ENCODE measurements around the gene INVS.
"Not testable (repeated sequence)": the region's sequence is repeated elsewhere in the genome, so short reads cannot be mapped to it uniquely, and the experiment has no call there.

The INVS gene

DNA sequence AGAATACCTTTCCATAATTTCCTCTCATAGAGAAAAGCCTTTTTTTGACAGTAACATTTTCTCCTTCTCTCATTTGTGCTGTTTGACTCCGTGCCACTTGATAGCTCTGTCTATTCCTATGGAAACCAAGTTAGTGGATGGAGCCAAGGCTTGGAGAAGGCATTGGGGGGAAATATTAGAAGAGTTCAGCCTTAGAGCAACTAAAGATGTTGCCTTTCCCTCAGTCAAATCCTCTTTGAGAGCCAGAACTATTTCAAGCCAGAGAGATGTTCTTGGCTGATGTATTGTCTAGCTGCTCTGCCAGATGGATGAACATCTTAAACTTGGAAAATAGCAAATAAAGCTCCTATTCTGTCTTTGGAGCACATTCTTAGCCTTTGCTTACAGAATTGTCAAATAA lies 112.4 kb downstream of the INVS start:
- DNase-seq = no peak

DNA sequence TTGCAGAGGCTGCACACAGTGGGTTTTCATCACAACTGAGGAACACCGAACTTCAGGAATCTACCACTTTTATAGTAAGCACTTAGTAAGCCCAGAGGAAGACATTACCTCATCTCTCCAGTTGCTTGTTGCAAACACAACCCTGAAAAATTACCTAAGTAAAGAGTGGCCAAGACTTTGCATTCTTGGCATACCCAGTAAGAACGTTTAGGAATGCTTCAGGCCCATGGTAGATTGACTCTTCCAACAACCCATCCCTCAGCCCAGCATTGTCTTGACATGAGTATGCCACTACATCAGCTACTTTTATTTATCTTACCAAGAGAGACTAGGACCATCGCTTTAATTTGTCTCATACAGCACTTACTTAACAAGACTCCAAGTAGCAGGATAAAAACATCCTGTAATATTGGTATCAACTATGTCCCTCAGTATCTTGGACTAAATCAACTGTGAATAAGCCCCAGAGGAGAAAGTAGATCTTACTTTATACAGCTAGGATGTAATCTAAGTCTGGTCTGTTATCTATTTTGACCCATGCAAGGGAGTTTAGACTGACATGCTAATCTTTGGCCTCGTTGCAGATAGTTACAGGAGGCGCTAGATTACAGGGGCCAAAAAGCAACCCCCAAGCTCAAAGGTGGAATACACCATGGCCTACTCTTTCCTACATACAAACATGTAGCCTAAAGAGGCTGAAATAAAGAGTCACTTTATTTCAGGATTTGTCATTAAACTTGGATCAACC lies 114.9 kb downstream of the INVS start:
- no peak for DNase-seq

DNA sequence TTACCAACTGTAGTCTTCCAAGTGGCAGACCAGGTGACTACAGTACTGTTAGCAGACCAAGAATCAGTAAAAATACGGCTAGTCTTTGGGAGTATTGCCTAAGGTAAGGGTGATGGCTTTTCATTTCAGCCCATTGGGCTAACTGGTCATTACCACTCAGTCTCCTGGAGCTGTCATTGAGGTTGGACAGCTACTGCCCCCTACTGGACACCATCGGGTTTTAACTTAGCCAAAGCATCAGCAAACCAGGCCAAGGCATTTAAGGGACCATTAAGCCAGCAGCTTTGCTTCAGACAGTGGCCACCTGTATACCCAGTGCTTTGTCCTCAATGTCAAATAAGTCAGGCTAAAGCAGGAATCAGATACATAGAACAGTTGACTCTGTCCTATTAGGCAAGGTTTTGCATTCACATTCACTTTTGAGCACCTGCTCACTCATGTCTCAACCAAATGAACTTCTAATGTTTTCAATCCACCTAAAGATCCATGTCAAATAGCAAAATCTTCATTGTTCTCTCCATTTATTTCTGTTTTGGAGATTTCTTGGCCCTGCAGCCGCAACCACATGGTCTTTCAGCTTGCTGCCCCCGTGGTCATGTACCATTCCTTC lies 117.2 kb downstream of the INVS start:
- peak; percentile 8 for DNase-seq

DNA sequence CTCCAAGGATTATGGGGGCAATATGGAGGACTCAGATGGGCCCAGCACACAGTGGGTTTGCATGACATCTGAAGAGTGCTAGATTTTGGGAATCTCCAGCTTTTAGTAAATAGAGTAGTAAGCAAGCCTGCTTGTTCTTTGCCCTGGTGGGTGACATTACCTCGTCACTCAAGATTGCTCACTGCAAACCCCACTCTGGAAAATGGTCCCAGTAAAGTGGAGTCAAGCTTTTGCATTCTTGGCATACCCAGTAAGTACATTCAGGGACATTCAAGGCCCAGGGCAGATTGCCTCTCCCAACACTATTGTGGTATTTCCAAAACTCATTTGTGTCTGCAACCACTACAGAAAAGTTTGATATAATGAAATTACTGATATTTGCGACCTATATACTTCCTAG lies 118.5 kb downstream of the INVS start:
- DNase-seq = no peak

DNA sequence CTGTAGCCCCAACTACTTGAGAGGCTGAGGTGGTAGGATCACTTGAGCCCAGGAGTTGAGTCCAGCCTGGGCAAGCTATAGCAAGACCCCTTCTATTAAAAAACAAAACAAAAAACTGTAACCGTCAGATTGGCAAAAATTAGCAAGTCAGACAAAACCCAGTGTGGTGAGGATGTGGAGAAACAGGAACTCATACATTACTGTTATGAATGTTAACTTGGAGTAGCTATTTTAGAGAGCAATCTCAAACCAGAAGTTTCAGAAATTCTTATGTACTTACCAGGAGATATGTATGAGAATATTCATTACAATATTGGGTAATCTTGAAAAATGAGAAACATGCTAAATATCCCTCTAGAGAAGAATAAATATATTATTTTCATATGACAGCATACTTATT lies 120.3 kb downstream of the INVS start:
- DNase-seq = no peak

DNA sequence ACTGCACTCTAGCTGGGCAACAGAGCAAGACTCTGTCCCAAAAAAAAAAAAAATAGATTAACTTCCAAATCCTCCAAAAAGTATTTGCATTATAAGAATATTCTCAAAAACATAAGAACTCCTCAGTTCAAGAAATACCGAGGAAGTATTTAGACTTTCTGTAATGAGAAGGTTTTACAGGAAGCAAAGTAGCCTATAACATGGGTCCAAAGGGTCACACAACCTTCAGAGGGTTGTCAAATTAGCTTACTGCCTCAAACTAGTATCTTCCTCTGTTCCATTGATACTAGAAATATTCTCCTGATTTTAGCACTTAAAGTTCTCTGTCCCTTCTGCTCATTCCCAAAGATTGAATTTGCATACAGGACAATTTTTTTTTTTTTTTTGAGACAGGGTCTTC lies 121.9 kb downstream of the INVS start:
- no peak for DNase-seq

DNA sequence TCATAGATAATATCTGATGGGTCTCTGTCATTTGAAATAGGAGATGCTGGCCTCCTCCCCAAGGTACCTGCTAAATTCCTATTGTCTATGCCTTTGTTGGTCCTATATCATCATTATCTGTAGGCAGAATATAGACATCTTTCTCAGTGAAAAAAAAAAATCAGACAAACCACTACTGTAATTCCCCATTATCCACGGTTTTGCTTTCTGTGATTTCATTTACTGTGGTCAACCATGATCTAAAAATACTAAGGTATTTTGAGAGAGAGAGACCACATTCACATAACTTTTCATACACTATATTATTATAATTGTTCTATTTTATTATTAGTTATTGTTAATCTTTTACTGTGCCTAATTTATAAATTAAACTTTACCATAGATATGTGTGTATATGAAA lies 122.5 kb downstream of the INVS start:
- DNase-seq = no peak

DNA sequence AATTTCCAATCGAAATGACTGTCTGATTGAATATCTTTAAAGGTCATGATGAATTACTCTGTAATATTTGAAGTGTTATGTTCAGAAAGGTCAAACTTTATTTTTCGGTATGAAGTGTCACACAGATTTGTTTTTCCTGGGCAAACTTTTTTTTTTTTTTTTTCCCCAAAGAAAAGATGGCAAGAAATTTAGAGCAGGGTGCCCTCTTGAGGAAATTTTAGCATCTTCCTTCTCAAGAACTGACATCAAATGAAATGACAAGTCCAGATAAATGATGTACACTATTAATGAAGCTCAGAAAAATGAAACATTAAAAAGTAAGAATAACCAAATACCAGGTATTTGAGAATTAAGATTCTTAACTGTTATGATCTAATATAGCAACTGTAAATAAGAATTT lies 123.6 kb downstream of the INVS start:
- DNase-seq = peak; percentile 3

DNA sequence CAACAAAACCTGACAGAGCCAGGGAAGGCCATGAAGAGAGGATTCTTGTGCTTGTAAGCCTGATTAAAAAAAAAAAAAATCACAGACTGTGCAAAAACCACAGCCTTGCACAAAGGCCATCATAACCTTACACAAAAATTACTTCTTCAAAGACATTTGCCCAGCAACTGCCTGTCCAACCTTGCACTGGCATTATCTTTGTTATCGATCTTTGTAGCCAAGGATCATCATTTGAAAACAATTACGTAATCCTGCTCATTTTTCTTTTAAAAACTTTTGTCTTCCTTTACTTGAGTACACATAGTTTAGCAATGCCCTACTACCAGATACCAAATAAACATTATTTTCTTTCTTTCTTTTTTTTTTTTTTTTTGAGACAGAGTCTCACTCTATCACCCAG lies 128.6 kb downstream of the INVS start:
- no peak for DNase-seq

DNA sequence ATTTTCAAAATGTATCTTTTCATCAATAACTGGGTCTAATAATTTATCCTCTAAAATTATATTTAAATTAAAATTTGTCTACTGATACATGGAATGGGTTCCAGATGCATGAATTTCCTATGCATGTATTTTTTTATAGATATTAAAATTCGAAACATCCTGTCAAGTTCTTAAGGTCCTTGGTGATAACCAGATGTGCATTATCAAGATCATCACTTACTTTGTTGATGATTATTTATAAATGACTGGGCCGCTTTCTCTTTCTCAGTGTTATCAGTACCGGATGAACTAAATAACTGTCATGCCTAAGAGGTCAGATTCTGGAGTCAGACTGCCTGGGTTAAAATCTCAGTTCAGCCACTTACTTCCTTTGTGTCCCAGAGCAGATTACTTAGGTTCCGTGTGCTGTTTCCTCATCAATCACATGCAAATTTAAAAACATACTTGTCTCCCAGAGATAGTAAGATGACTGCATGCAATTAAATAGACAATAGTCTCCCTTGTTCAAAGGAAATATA lies 129.4 kb downstream of the INVS start:
- DNase-seq = no peak

DNA sequence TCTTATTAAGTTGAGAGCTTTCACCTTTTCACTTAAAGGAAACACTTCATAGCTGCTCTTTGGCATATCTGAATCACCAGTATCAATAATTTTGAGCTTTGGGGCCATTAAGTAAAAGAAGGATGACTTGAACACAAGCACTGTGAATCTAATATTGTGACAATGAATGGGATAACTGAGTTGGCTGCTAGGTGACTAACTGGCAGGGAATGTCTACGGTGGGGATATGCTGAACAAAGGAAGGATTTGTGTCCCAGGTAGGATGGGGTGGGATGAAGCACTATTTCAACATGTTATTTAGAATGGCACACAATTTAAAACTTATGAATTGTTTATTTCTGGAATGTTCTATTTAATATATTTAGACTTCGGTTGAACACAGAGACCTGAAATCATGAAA lies 130.1 kb downstream of the INVS start:
- DNase-seq = no peak

DNA sequence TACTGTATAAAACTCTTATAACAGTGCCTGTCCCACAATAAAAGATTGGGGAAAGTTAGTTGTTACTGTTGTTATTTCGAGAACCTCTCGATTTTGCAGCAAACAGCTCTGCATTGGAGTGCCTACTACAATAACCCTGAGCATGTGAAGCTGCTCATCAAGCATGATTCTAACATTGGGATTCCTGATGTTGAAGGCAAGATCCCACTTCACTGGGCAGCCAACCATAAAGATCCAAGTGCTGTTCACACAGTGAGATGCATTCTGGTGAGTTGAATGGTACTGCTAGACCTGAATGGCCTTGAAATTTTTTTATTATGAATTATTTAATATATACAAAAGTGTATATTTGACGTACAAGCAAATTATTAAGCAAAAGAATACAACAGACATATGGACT lies 130.5 kb downstream of the INVS start:
- DNase-seq = peak; percentile 21

DNA sequence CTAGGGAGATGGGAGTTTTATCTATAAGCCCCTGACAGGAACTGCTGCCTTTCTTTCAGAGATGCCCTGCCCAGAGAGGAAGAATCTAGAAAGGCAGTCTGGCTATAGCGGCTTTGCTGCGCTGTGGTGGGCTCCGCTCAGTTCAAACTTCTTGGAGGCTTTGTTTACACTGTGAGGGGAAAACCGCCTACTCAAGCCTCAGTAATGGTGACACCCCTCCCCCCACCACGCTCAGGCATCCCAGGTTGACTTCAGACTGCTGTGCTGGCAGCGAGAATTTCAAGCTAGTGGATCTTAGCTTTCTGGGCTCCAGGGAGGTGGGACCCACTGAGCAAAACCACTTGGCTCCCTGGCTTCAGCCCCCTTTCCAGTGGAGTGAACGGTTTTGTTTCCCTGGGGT lies 137.9 kb downstream of the INVS start:
- not testable (repeated sequence) for DNase-seq

DNA sequence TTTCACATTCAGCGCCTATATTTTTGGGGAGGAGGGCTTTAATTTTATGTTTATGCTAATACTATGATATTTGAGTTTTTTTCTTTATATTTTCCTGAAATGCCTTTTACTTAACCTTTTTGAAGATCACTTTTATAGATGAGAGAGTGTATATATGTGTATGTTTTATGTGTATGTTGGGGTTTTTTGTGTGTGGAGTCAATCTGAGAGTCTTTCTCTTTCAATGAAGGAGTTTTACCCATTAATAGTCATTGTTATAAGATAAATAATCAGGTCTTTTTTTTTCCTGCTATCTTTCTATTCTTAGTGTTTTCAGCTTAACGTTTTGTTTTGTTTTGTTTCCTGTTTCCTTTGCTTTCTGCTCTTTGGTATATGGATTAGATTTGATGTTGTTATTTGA lies 141.5 kb downstream of the INVS start:
- no peak for DNase-seq

DNA sequence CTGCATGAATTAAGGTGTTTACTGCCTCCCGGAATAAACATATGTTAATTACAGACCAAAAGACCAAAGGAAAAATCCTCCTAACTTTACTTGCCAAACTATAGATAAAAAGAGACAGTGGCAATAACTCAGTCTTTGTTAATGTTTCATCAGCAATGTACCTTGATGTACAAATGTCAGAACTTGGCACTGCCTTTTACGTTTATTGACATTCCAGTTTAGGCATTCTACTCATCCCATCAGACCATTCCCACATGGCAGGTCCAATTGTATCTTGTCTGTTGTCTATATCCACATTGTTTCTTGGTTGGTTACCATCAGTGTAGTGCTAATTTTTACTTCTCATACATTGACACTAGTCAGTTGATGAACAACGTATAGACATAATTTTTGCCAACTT lies 168.2 kb downstream of the INVS start:
- no peak for DNase-seq

DNA sequence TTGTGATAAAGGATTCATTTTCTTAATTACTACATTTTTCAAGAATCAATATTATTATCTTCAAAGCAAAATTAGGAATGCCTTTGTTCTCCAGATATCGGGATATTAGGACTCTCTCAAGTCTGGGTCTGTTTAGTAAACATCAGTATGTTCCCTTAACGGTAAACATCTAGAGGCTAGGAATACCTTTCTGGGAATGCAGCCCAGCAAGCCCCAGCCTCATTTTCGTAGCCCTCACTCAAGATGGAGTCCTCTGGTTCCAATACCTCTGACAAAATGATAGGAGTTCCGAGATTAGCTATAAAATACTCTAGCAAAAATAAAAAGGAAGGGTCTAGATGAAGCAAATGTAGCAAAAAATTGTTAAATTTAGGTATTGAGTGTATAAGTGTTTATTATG lies 169.2 kb downstream of the INVS start:
- no peak for DNase-seq

DNA sequence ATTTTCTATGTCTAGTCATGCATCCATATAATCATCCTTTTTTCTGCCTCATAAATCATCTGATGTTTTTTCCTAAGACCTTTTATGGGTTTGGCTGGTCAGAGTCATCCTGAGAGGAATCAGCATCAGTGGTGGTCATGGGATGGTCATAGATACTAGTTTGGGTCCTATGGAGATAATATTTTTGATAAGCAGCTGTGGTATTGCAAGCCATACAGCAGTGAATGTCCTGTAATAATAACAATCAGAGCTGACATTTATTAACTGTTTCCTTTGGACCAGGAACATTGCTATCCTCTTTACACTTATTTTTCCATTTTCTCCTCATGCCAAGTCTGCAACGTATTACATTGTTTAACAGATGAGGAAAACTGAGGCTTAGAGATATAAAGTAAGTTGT lies 170.6 kb downstream of the INVS start:
- DNase-seq = no peak

DNA sequence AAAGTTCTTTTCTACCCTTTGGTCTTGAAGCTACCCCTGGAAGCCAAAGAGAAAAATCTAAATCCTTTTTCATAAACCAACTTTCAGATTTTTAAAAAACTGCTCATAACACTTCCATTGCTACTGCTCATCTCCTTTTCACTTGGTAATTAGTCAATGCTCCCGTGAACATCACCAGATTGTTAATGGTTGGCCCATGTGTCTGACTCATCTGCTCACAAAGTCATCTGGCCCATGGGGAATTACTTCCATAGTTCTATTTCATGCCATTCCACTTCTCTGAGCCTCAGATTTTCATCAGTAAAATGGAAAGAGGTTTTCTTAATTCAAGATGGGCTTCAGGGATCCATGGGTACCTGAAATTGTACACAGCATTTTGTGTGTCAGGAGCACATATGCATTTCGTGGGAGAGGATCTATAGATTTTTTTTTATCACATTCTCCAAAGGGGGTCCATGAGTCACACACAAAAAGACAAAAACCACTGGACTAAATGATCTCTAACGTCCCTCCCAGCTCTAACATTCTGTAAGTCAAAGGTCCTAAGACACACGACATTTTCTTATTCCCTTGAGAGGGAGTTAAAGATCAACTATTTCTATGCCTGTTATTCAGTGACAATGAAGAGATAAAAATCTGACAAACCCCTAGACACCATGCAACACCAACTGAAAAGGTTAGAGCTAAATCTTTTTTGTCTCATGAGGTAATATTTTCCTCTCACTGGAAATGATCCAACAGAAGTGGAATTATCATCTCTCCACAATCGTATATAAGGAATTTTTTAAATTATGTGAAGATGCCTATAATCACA lies 178.3 kb downstream of the INVS start:
- no peak for DNase-seq

DNA sequence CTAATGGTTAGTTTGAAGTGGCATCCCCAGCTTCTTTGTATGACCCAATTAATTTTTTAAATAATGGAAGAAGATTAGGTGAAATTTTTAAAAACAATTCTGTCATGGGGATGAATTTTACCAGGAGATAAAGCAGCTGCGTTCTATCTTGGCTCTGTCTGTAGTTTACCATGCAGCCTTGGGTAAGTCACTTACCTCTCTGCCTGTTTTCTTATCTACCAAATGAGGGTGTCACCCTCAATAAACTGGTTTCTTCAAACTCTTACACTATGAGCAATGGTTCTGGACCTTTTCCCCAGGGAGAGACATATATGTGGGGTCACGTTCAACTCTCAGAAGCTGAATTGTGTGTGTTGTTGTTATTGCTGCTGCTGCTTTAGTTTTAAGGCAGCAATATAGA lies 182.0 kb downstream of the INVS start:
- no peak for DNase-seq

DNA sequence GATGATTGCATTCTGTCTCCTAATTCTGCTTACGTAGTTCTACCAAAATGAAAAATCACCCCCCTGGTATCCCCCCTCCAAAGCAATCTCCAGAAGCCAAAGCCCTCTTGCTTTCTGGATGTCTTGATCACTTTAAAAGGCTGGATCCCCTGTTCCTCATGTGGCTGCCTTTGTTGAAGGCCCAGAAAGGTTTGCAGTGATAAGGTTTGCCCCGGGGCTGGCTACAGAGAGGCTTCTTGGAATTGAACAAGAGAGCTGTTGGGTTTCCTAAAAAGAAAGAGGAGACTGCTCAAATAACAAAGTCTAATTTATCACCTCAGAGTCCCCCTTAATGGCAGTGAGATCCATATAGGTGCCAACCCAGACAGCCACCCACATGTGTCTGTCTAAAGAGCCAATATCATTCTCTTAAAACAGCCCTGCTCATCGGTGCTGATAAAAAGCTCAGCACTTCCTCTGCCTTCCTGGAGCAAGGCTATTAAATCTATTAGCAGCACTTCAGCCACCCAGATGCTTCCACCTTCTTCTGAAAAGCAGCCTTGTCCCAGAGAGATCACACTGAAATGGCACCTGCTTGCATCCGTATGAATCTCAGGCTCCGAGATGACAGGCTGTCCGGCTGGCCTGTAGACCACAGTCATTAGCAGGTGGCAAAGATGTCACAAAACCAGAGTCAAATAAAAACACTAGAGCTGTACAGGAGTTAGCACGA lies 182.8 kb downstream of the INVS start:
- DNase-seq = no peak

DNA sequence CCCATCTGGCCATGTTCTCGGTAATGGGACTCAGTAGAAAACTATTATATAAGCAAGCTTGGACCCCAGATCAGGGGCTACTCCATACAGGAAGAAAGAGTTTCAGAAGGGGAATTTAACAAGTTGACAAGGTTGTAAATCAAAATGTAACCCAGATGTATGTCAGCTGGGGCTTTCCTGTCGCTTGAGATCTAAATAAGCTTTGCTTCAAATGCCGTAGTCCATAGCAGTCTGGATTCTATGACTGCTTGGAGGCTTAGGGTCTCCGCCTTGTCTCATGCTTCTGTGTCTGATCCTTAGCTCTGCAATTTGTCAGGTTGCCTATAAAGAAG lies 183.3 kb downstream of the INVS start:
- DNase-seq = no peak

DNA sequence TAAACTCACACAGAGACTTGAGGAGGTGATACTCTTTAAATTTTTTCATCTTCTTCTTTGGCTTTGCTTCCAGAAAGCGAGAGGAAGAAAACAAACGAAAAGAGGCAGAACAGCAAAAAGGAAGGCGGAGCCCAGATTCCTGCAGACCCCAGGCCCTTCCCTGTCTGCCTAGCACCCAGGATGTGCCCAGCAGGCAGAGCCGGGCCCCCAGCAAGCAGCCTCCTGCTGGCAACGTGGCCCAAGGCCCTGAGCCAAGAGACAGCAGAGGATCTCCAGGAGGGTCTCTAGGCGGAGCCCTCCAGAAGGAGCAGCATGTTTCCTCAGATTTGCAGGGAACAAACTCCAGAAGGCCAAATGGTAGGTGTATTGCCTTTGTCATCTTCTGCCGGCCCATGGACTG lies 185.2 kb downstream of the INVS start:
- DNase-seq = no peak

DNA sequence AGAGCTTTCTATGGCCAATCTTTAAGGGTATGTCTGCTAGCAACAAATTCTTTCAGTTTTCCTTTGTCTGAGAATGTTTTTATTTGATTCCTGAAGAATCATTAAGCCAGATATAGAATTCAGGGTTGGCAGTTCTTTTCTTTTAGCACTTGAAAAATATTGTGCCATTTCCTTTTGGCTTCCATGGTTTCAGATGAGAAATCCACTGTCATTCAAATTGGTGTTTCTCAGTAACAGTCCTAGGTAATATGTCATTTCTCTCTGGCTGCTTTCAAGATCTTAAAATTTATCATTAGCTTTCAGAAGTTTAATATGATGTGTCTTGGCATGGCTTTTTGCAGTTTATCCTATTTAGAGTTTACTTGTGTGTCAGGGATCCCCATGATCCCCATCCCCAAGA lies 186.0 kb downstream of the INVS start:
- DNase-seq = no peak

DNA sequence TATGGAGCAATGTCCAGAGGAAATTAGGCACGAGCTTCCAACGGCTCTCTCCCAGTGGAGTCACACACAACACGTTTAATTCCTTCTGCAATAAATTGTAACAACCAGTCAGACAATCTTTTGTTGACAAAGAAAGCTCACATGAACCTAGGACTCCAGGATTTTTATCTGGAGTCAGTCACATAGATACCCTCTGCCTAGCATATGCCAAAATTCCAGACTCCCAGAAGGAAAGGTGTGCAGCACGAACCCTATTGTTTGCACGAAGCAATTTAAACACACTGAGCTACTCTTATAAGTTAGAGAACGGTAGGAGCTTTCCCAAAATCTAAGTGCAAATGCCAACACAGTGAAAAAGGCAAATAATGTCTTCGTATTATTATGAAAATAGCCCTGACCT lies 186.6 kb downstream of the INVS start:
- no peak for DNase-seq

Measured in NCI-H1105 treated with DMSO at 0.1 percent for 48 hours (cell line).